Measurements from ENCODE around the gene CCDC167. TPM values are rescaled to one million over a fixed set of nuclear protein-coding genes. Genes with fewer than 3 reads are reported as not detected.

The CCDC167 gene
- total and polyA plus RNA-seq, 10 donors: 11.6 to 64.8 (median 26.3) TPM

DNA sequence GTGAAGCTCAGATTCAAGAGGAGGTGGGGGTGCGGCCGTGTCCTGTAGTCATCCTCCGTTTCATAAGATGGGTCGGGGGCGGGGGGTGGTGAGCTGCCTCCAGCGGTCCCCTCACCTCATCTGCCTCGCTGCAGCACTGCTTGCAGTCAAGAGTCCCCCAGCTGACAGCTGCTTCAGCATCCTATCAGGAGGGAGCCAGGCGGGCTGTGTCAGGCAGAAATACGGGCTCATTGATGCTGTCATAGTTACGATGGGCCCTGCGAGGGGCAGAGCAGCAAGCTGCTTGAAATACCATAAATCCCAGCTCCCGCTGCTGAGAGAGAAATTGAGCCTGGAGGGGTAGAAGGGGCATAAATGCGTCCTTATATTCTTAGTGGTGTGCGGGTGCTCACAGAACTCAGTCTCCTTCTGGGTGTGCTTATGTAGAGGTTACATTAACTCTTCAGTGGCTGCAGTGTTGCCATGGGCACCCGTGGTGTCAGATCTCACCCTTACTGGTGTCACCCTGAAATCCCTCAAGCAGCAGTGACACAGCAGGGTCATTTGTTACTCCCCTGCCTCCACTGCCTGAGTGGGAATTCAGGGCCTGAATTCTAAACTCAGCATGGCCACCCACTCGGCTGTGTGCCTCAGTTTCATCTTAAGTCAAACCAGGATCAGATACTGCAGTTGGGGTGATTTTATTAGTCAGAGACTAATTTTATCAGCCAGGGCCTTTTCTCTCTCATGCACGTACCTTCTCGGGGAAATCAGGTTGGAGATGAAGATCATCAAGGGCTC, 21.8 kb downstream of the CCDC167 start:
- no peak overlapping the region for H3K27ac ChIP-seq
- no peaks in the 10 kb centered on the region for H3K27me3 ChIP-seq (replicated peaks in 1 of 7)
- H3K4me3 ChIP-seq: no peak overlapping the region
- TF ChIP-seq POLR2A (IDR thresholded peaks at IDR 0.05) (no peak), CTCF (IDR thresholded peaks at IDR 0.05 in 8 of 11, conservative IDR thresholded peaks at IDR 0.05 in 3 of 11) (no peak), POLR2AphosphoS5 (IDR thresholded peaks at IDR 0.05) (no peak)
- no peaks in the 10 kb centered on the region for H3K9me3 ChIP-seq
- 89 to 94% (median 90%) methylated on average over 13 to 18 of the region's 18 CpGs for WGBS, 5 donors
- no peak for DNase-seq
- intact Hi-C loops (cut with DNase I; ENCODE audit: low total_unique reads): no loop called here
- H3K4me1 ChIP-seq: no peaks in the 10 kb centered on the region
- H3K36me3 ChIP-seq: peaks cover 3 to 100% (median 96%) of the 10 kb centered on the region in 6 donors

- intact Hi-C loops (cut with DNase I; ENCODE audit: low total_unique reads): no loop called here
- no peak overlapping the region for H3K27ac ChIP-seq
- WGBS, 5 donors: 53 to 95% (median 77%) methylated on average over 3 of the region's 3 CpGs
- peaks cover 7 to 100% (median 96%) of the 10 kb centered on the region in 6 donors for H3K36me3 ChIP-seq
- no peaks in the 10 kb centered on the region for H3K27me3 ChIP-seq (replicated peaks in 1 of 7)
- no peak for DNase-seq
- H3K4me3 ChIP-seq: no peak overlapping the region
- no peaks in the 10 kb centered on the region for H3K9me3 ChIP-seq
- H3K4me1 ChIP-seq: no peaks in the 10 kb centered on the region
- TF ChIP-seq POLR2AphosphoS5 (IDR thresholded peaks at IDR 0.05) (no peak), POLR2A (IDR thresholded peaks at IDR 0.05) (no peak), CTCF (IDR thresholded peaks at IDR 0.05 in 8 of 11, conservative IDR thresholded peaks at IDR 0.05 in 3 of 11) (no peak)
These were observed 22.5 kb downstream of the CCDC167 start for GRCh38 chr6:37477191-37477590.

DNA sequence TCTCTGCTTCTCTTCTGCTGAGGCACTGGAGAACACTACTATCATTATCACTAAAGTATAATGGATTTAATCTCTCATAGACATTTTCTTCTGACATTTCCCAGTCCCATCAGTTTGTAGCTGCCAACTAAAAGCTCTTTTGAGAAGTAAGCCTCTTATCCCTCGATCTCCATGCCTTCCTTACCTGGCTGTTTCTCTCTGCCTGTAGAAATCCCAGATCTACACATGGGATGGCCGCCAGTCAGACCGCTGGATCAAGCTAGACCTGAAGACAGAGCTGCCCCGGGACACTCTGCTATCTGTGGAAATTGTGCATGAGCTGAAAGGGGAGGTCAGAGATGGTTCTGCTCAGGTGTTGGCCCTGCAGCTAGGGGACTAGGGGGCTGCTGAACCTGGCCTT, 25.4 kb downstream of the CCDC167 start:
- Histone ChIP-seq H3K36me3 (peaks cover 7 to 100% (median 87%) of the 10 kb centered on the region in 6 donors), H3K27me3 (replicated peaks in 1 of 7) (no peaks in the 10 kb centered on the region), H3K9me3 (no peaks in the 10 kb centered on the region), H3K4me1 (no peaks in the 10 kb centered on the region), H3K4me3 (no peak overlapping the region), H3K27ac (no peak overlapping the region)
- intact Hi-C loops (cut with DNase I; ENCODE audit: low total_unique reads): no loop called here
- WGBS, 5 donors: 85 to 98% (median 96%) methylated on average over 4 of the region's 4 CpGs
- TF ChIP-seq POLR2A (IDR thresholded peaks at IDR 0.05) (no peak), POLR2AphosphoS5 (IDR thresholded peaks at IDR 0.05) (no peak), CTCF (IDR thresholded peaks at IDR 0.05 in 8 of 11, conservative IDR thresholded peaks at IDR 0.05 in 3 of 11) (no peak)
- no peak for DNase-seq

GRCh38 chr6:37473364-37474095, 26.2 kb downstream of the CCDC167 start:
- no peaks in the 10 kb centered on the region for H3K27me3 ChIP-seq (replicated peaks in 1 of 7)
- peaks cover 7 to 99% (median 80%) of the 10 kb centered on the region in 6 donors for H3K36me3 ChIP-seq
- intact Hi-C loops (cut with DNase I; ENCODE audit: low total_unique reads): no loop called here
- H3K4me3 ChIP-seq: no peak overlapping the region
- TF ChIP-seq POLR2A (IDR thresholded peaks at IDR 0.05) (no peak), POLR2AphosphoS5 (IDR thresholded peaks at IDR 0.05) (no peak), CTCF (IDR thresholded peaks at IDR 0.05 in 8 of 11, conservative IDR thresholded peaks at IDR 0.05 in 3 of 11) (no peak)
- no peaks in the 10 kb centered on the region for H3K4me1 ChIP-seq
- H3K27ac ChIP-seq: no peak overlapping the region
- DNase-seq: no peak
- no peaks in the 10 kb centered on the region for H3K9me3 ChIP-seq
- 85 to 90% (median 88%) methylated on average over 8 of the region's 8 CpGs for WGBS, 5 donors
